Measurements from ENCODE around the gene MED12L.

MED12L gene

GRCh38 chr3:151147299-151147698, 61.8 kb downstream of the MED12L start:
- Histone ChIP-seq H2AFZ (ENCODE audit: low read length) (no peak overlapping the region), H3F3A (ENCODE audit: insufficient read depth, low read length) (no peaks in the 10 kb centered on the region), H3K4me2 (ENCODE audit: low read length) (no peak overlapping the region), H3K4me1 (ENCODE audit: insufficient read depth, low read length, severe bottlenecking) (peaks cover 7% of the 10 kb centered on the region), H4K20me1 (ENCODE audit: insufficient read depth, low read length) (no peaks in the 10 kb centered on the region), H3K36me3 (ENCODE audit: insufficient read depth, low read length) (no peaks in the 10 kb centered on the region), H3K9me3 (ENCODE audit: low read length) (no peaks in the 10 kb centered on the region), H3K9ac (ENCODE audit: low read length) (no peak overlapping the region), H3K79me2 (ENCODE audit: insufficient read depth, low read length) (no peaks in the 10 kb centered on the region), H3K9me2 (ENCODE audit: low read depth, low read length) (no peaks in the 10 kb centered on the region), H3K27ac (ENCODE audit: low read depth, low read length, poor library complexity, severe bottlenecking) (no peak overlapping the region), H3K4me3 (ENCODE audit: low read depth, low read length, poor library complexity, severe bottlenecking) (no peak overlapping the region), H3K27me3 (ENCODE audit: insufficient read depth, low read length) (no peaks in the 10 kb centered on the region)
- no peak for TF ChIP-seq EZH2 (IDR thresholded peaks at IDR 0.05; ENCODE audit: borderline replicate concordance, low read length)
- TF ChIP-seq CTCF (IDR thresholded peaks at IDR 0.05; ENCODE audit: low read length), result no peak

- no peaks in the 10 kb centered on the region for H3K9me3 ChIP-seq (ENCODE audit: low read length)
- no peaks in the 10 kb centered on the region for H3K36me3 ChIP-seq (ENCODE audit: insufficient read depth, low read length)
- no peak overlapping the region for H3K4me3 ChIP-seq (ENCODE audit: low read depth, low read length, poor library complexity, severe bottlenecking)
- TF ChIP-seq EZH2 (IDR thresholded peaks at IDR 0.05; ENCODE audit: borderline replicate concordance, low read length) (no peak), CTCF (IDR thresholded peaks at IDR 0.05; ENCODE audit: low read length) (no peak)
- no peak overlapping the region for H3K9ac ChIP-seq (ENCODE audit: low read length)
- no peaks in the 10 kb centered on the region for H3K27me3 ChIP-seq (ENCODE audit: insufficient read depth, low read length)
- no peaks in the 10 kb centered on the region for H3K79me2 ChIP-seq (ENCODE audit: insufficient read depth, low read length)
- no peaks in the 10 kb centered on the region for H4K20me1 ChIP-seq (ENCODE audit: insufficient read depth, low read length)
- H3K27ac ChIP-seq (ENCODE audit: low read depth, low read length, poor library complexity, severe bottlenecking), result no peak overlapping the region
- H3K9me2 ChIP-seq (ENCODE audit: low read depth, low read length), result no peaks in the 10 kb centered on the region
- no peak overlapping the region for H2AFZ ChIP-seq (ENCODE audit: low read length)
- H3K4me2 ChIP-seq (ENCODE audit: low read length), result no peak overlapping the region
- no peaks in the 10 kb centered on the region for H3F3A ChIP-seq (ENCODE audit: insufficient read depth, low read length)
- H3K4me1 ChIP-seq (ENCODE audit: insufficient read depth, low read length, severe bottlenecking), result no peaks in the 10 kb centered on the region
Observed at GRCh38 chr3:151152455-151153079, 67.1 kb downstream of the MED12L start.

- no peak overlapping the region for H3K4me2 ChIP-seq (ENCODE audit: low read length)
- no peaks in the 10 kb centered on the region for H4K20me1 ChIP-seq (ENCODE audit: insufficient read depth, low read length)
- TF ChIP-seq CTCF (IDR thresholded peaks at IDR 0.05; ENCODE audit: low read length), result no peak
- TF ChIP-seq EZH2 (IDR thresholded peaks at IDR 0.05; ENCODE audit: borderline replicate concordance, low read length), result no peak
- H3K4me3 ChIP-seq (ENCODE audit: low read depth, low read length, poor library complexity, severe bottlenecking), result no peak overlapping the region
- H3K36me3 ChIP-seq (ENCODE audit: insufficient read depth, low read length), result no peaks in the 10 kb centered on the region
- no peak overlapping the region for H3K9ac ChIP-seq (ENCODE audit: low read length)
- no peaks in the 10 kb centered on the region for H3F3A ChIP-seq (ENCODE audit: insufficient read depth, low read length)
- H3K9me3 ChIP-seq (ENCODE audit: low read length), result no peaks in the 10 kb centered on the region
- H3K9me2 ChIP-seq (ENCODE audit: low read depth, low read length), result no peaks in the 10 kb centered on the region
- H3K27ac ChIP-seq (ENCODE audit: low read depth, low read length, poor library complexity, severe bottlenecking), result no peak overlapping the region
- H3K4me1 ChIP-seq (ENCODE audit: insufficient read depth, low read length, severe bottlenecking), result no peaks in the 10 kb centered on the region
- H3K27me3 ChIP-seq (ENCODE audit: insufficient read depth, low read length), result no peaks in the 10 kb centered on the region
- H2AFZ ChIP-seq (ENCODE audit: low read length), result no peak overlapping the region
- no peaks in the 10 kb centered on the region for H3K79me2 ChIP-seq (ENCODE audit: insufficient read depth, low read length)
Observed at GRCh38 chr3:151154566-151154965, 69.1 kb downstream of the MED12L start.
